OCI-LY7 (cell line): ENCODE results near the gene C17orf50.

ENCODE experiments used
- EZH2phosphoT487 ChIP-seq: fragments of 200-600 bp; sonication (generic); IDR thresholded peaks from 2 replicates; pipeline ENCODE4 v1.6.1; 2018; ENCODE audit warnings: low read depth, borderline replicate concordance, mild to moderate bottlenecking, mixed run types, antibody characterized with exemption, low read length, moderate library complexity, mixed read lengths
- TF ChIP-seq, protein P1 (sequence below): fragments of 200-600 bp; sonication (generic); conservative IDR thresholded peaks from 2 replicates; pipeline ENCODE4 v1.5.1; 2014; ENCODE audit warnings: mild to moderate bottlenecking, antibody characterized with exemption, low read length, moderate library complexity, mixed read lengths

DNA sequence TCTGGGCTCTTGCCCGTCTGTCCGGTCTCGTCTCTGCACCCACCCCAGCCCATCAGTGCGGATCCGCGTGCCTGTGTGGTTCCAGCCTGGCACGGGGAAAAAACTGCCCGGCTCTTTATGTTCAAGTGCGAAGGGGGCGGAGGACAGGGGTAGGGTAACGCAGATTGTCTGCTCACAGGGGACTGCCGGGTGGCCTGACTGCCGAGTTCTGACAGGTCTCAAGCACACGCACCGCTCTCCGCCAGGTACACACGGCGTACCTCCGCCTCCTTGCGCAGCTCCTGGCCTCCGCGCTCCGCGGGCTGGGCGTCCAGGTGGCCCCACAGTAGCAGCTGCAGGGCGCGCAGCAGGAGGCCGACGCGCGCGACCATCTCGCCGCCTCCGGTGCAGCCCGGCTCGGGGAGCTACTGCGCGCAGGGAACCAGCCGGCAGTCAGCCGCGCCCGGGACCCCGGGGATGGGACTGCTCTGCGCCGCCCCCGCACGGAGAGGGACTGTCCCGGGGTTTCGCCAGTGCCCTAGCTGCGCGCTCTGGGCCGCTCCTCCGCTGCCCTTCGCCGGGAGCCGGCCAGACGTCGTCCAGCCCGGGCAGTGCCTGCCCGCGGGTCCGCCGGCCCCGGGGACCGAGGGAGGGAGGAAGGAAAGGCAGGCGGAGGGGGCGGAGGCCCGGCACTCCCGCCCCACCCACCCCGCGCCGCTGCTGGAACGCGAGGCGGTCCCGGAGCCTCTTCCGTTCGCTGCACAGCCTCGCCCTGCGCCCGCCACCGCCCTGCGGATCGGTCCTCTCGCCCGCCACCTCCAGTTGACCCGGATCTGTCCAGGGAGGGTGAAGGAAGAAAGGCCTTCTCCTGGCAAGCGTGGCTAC, 34.6 kb downstream of the C17orf50 start, which contains the start of gene MMP28:
- TF ChIP-seq, protein P1, sequence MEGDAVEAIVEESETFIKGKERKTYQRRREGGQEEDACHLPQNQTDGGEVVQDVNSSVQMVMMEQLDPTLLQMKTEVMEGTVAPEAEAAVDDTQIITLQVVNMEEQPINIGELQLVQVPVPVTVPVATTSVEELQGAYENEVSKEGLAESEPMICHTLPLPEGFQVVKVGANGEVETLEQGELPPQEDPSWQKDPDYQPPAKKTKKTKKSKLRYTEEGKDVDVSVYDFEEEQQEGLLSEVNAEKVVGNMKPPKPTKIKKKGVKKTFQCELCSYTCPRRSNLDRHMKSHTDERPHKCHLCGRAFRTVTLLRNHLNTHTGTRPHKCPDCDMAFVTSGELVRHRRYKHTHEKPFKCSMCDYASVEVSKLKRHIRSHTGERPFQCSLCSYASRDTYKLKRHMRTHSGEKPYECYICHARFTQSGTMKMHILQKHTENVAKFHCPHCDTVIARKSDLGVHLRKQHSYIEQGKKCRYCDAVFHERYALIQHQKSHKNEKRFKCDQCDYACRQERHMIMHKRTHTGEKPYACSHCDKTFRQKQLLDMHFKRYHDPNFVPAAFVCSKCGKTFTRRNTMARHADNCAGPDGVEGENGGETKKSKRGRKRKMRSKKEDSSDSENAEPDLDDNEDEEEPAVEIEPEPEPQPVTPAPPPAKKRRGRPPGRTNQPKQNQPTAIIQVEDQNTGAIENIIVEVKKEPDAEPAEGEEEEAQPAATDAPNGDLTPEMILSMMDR: no peak
- 0 out of 2 replicates have a peak, but pooled peaks have one; percentile 19 for TF ChIP-seq EZH2phosphoT487
